Panc1 (cell line): Measurements from ENCODE around the gene WFIKKN1. TPM values are rescaled to one million over a fixed set of nuclear protein-coding genes. Genes with fewer than 3 reads are reported as not detected.

ENCODE experiments used
- ATAC-seq: fragments of 200-7000 bp; cut with Tn5 transposase; 2 replicates; pipeline ENCODE4 v1.9.1; 2020; ENCODE audit warnings: mild to moderate bottlenecking, moderate library complexity
- BruUV-seq: library from RNA; stranded (reverse); fragments of 400-500 nt; replicated peaks from 2 replicates; lab custom pipeline; 2021; lab: Mats Ljungman, UMichigan
- CTCF ChIA-PET: fragments of 300-600 bp; sonication (Branson Sonifier 250); formaldehyde crosslinking; loops from one replicate; lab custom pipeline; 2022; ENCODE audit warnings: antibody characterized with exemption; lab: Charles Lee
- POLR2A ChIA-PET: fragments of 300-600 bp; sonication (Branson Sonifier 250); formaldehyde crosslinking; loops from one replicate; lab custom pipeline; 2022; ENCODE audit warnings: antibody characterized with exemption; lab: Charles Lee
- DNase-seq: peaks from one replicate; pipeline ENCODE4 v3.0.0-alpha.2; 2010; ENCODE audit warnings: low read depth, low spot score
- H3K27ac ChIP-seq: 2 replicates; pipeline ENCODE4 v1.5.1; 2011; ENCODE audit warnings: mild to moderate bottlenecking, low read length, inconsistent platforms
- H3K27me3 ChIP-seq: fragments of 200-500 bp; sonication (Bioruptor generic); 2 replicates; pipeline ENCODE4 v1.6.0; 2014; ENCODE audit warnings: low read length, inconsistent platforms; ENCODE audit not compliant: control insufficient read depth, insufficient read depth
- H3K36me3 ChIP-seq: fragments of 200-500 bp; sonication (Bioruptor generic); 2 replicates; pipeline ENCODE4 v1.5.1; 2014; ENCODE audit warnings: inconsistent platforms, mild to moderate bottlenecking, low read length, moderate library complexity; ENCODE audit not compliant: control insufficient read depth, insufficient read depth
- H3K4me1 ChIP-seq: 2 replicates; pipeline ENCODE4 v1.5.1; 2011; ENCODE audit warnings: inconsistent platforms, mild to moderate bottlenecking, low read length, moderate library complexity; ENCODE audit not compliant: control insufficient read depth, insufficient read depth
- H3K4me3 ChIP-seq, 2 experiments: 2 replicates each; pipeline ENCODE4 v1.5.1; 2011 to 2012; ENCODE audit warnings: low read depth in 2 of 2, low read length in 2 of 2, mild to moderate bottlenecking in 2 of 2, inconsistent platforms in 1 of 2, moderate library complexity in 1 of 2
- H3K9me3 ChIP-seq: fragments of 200-500 bp; sonication (Bioruptor generic); 2 replicates; pipeline ENCODE4 v1.5.1; 2014; ENCODE audit warnings: low read depth, mild to moderate bottlenecking, inconsistent platforms, low read length, moderate library complexity; ENCODE audit not compliant: control insufficient read depth, insufficient read depth
- CTCF ChIP-seq: fragments of 450-650 bp; IDR thresholded peaks from 2 replicates; pipeline ENCODE4 v1.5.1; 2017; ENCODE audit warnings: mild to moderate bottlenecking
- POLR2AphosphoS5 ChIP-seq: IDR thresholded peaks from 2 replicates; pipeline ENCODE4 v1.6.1; 2012; ENCODE audit warnings: mild to moderate bottlenecking, low read depth, low read length, moderate library complexity
- REST ChIP-seq, 2 experiments: IDR thresholded peaks; 2 replicates each; pipeline ENCODE4 v1.6.1; 2011 to 2012; ENCODE audit warnings: low read depth in 2 of 2, control low read depth in 1 of 2, low read length in 1 of 2, mild to moderate bottlenecking in 1 of 2, moderate library complexity in 1 of 2; ENCODE audit not compliant: insufficient read depth in 1 of 2
- SIN3A ChIP-seq: IDR thresholded peaks from 2 replicates; pipeline ENCODE4 v1.6.1; 2012; ENCODE audit warnings: low read depth, mild to moderate bottlenecking, low read length, moderate library complexity, borderline replicate concordance; ENCODE audit not compliant: insufficient read depth
- TCF7L2 ChIP-seq: IDR thresholded peaks from 2 replicates; pipeline ENCODE4 v1.6.1; 2011; ENCODE audit warnings: mild to moderate bottlenecking, low read depth, low read length, inconsistent platforms
- in situ Hi-C: cut with HindIII; loops from 2 replicates; pipeline ENCODE4 v1.10.0; 2016; ENCODE audit warnings: low sequenced_read_pairs, low pct_unique_long_range_greater_than_20kb
- intact Hi-C: fragments of 100-400 bp; cut with micrococcal nuclease; formaldehyde crosslinking; loops from one replicate; pipeline ENCODE4 v1.10.0; 2022; ENCODE audit not compliant: unreplicated experiment
- total RNA-seq: library from RNA; stranded (reverse); gene quantifications from one replicate; pipeline ENCODE4 v1.2.1, GENCODE V29; 2021; ENCODE audit not compliant: unreplicated experiment

WFIKKN1 gene
- total RNA-seq, 1 experiment from 2014 or later = 2.0 TPM

- Histone ChIP-seq H3K27ac (peak overlapping the region; percentile 39; the same call in 1 of the 2 replicates), H3K9me3 (no peaks in the 10 kb centered on the region), H3K4me3 (peak overlapping the region in 1 of 2 experiments; percentile 6; a peak in 1 of 4 replicates), H3K4me1 (peaks cover 73% of the 10 kb centered on the region), H3K36me3 (no peaks in the 10 kb centered on the region), H3K27me3 (no peaks in the 10 kb centered on the region)
- ChIA-PET POLR2A (no interaction called here), CTCF (no interaction called here)
- TF ChIP-seq POLR2AphosphoS5 = peak; percentile 57; the same call in 1 of the 2 replicates
- no peak for TF ChIP-seq TCF7L2
- ATAC-seq = peak; percentile 84
- DNase-seq = peak; percentile 85
- BruUV-seq = no TSS peak
- intact Hi-C loops (no loop called here), in situ Hi-C loops (no loop called here)
Measured at GRCh38 chr16:626787-627453, 3.9 kb upstream of the WFIKKN1 start.

GRCh38 chr16:627454-628239 lies 3.1 kb upstream of the WFIKKN1 start:
- Histone ChIP-seq H3K36me3 (no peaks in the 10 kb centered on the region), H3K27me3 (no peaks in the 10 kb centered on the region), H3K4me3 (no peak overlapping the region), H3K27ac (peak overlapping the region; percentile 39; the same call in 1 of the 2 replicates), H3K4me1 (peaks cover 65% of the 10 kb centered on the region), H3K9me3 (no peaks in the 10 kb centered on the region)
- DNase-seq (no peak), ATAC-seq (peak; percentile 0; the same call in 1 of the 2 replicates)
- intact Hi-C loops (no loop called here), in situ Hi-C loops (no loop called here)
- ChIA-PET CTCF (interaction anchor here (0.5 kb wide), 1 partner anchor 88 kb away, joined by 3 read pairs; no protein-coding TSS in a partner anchor), POLR2A (no interaction called here)
- no peak for TF ChIP-seq CTCF
- TF ChIP-seq POLR2AphosphoS5 = no peak
- no peak for TF ChIP-seq REST (IDR thresholded peaks at IDR 0.05; ENCODE audit: insufficient read depth in 1 of 2, low read depth in 2 of 2, low read length in 1 of 2)
- TF ChIP-seq TCF7L2 = no peak
- no peak for TF ChIP-seq SIN3A
- TSS peak; percentile 58 for BruUV-seq
